A673 (cell line): ENCODE results near the gene RELN. TPM values are rescaled to one million over a fixed set of nuclear protein-coding genes. Genes with fewer than 3 reads are reported as not detected.

Source experiments
- BruUV-seq: library from RNA; stranded (reverse); fragments of 400-500 nt; replicated peaks from 2 replicates; lab custom pipeline; 2021; lab: Mats Ljungman, UMichigan
- CTCF ChIA-PET: fragments of 300-600 bp; sonication (Branson Sonifier 250); formaldehyde crosslinking; loops from one replicate; lab custom pipeline; 2022; ENCODE audit warnings: antibody characterized with exemption; lab: Charles Lee
- POLR2A ChIA-PET: fragments of 300-600 bp; sonication (Branson Sonifier 250); formaldehyde crosslinking; loops from one replicate; lab custom pipeline; 2022; ENCODE audit warnings: antibody characterized with exemption; ENCODE audit not compliant: low non-redundant PET; lab: Charles Lee
- DNase-seq: peaks from one replicate; pipeline ENCODE4 v3.0.0-alpha.2; 2015; ENCODE audit warnings: low spot score
- H3K27ac ChIP-seq: fragments of 200-600 bp; sonication (generic); 2 replicates; pipeline ENCODE4 v1.5.1; 2016; ENCODE audit warnings: mixed run types, low read depth, mild to moderate bottlenecking, mixed read lengths, antibody characterized with exemption, low read length; ENCODE audit not compliant: poor library complexity, severe bottlenecking
- H3K27me3 ChIP-seq: fragments of 200-600 bp; sonication (generic); replicated peaks from 2 replicates; pipeline ENCODE4 v1.6.1; 2017; ENCODE audit warnings: mixed run types, low read depth, mild to moderate bottlenecking, mixed read lengths, antibody characterized with exemption, low read length; ENCODE audit not compliant: insufficient read depth, poor library complexity
- H3K36me3 ChIP-seq: fragments of 200-600 bp; sonication (generic); 2 replicates; pipeline ENCODE4 v1.6.1; 2016; ENCODE audit warnings: mixed run types, mild to moderate bottlenecking, mixed read lengths, antibody characterized with exemption, low read length; ENCODE audit not compliant: insufficient read depth, poor library complexity, severe bottlenecking
- H3K4me1 ChIP-seq: fragments of 200-600 bp; sonication (generic); 2 replicates; pipeline ENCODE4 v1.6.1; 2017; ENCODE audit warnings: mixed run types, mild to moderate bottlenecking, mixed read lengths, antibody characterized with exemption, low read length; ENCODE audit not compliant: insufficient read depth, poor library complexity, severe bottlenecking
- H3K4me3 ChIP-seq: fragments of 200-600 bp; sonication (generic); 2 replicates; pipeline ENCODE4 v1.5.1; 2016; ENCODE audit warnings: low read depth, mixed run types, mild to moderate bottlenecking, mixed read lengths, low read length; ENCODE audit not compliant: poor library complexity, severe bottlenecking
- H3K9me3 ChIP-seq: fragments of 200-600 bp; sonication (generic); 2 replicates; pipeline ENCODE4 v1.6.1; 2016; ENCODE audit warnings: mixed run types, low read depth, mild to moderate bottlenecking, mixed read lengths, antibody characterized with exemption, low read length; ENCODE audit not compliant: poor library complexity, severe bottlenecking
- CTCF ChIP-seq: fragments of 300-800, 200-600 bp; sonication (generic); conservative IDR thresholded peaks from 2 replicates; pipeline ENCODE4 v1.5.1; 2017; ENCODE audit warnings: low read depth, mild to moderate bottlenecking, antibody characterized with exemption, low read length, moderate library complexity, mixed read lengths
- EZH2 ChIP-seq: fragments of 200-600 bp; sonication (generic); IDR thresholded peaks from 2 replicates; pipeline ENCODE4 v1.6.1; 2017; ENCODE audit warnings: borderline replicate concordance, low read depth, mild to moderate bottlenecking, mixed read lengths, antibody characterized with exemption, low read length; ENCODE audit not compliant: poor library complexity, severe bottlenecking
- intact Hi-C: fragments of 100-400 bp; cut with micrococcal nuclease; formaldehyde crosslinking; loops from one replicate; pipeline ENCODE4 v1.10.0; 2022; ENCODE audit not compliant: unreplicated experiment
- total RNA-seq: library from RNA; stranded (reverse); gene quantifications from 2 replicates; pipeline ENCODE4 v1.2.3, GENCODE V29; 2021

RELN gene
- total RNA-seq, 1 experiment from 2014 or later: not detected

GRCh38 chr7:103698064-103698463, 291.4 kb downstream of the RELN start:
- no TSS peak for BruUV-seq

GRCh38 chr7:103695521-103695920, 293.9 kb downstream of the RELN start:
- no peak for TF ChIP-seq EZH2
- no peaks in the 10 kb centered on the region for H3K4me1 ChIP-seq
- H3K36me3 ChIP-seq: no peaks in the 10 kb centered on the region
- peaks cover 43% of the 10 kb centered on the region for H3K27me3 ChIP-seq
- H3K9me3 ChIP-seq: no peaks in the 10 kb centered on the region
- H3K4me3 ChIP-seq: no peak overlapping the region
- POLR2A ChIA-PET: no interaction called here
- CTCF ChIA-PET: no interaction called here
- intact Hi-C loops: no loop called here
- no TSS peak for BruUV-seq
- no peak for DNase-seq
- no peak overlapping the region for H3K27ac ChIP-seq

More at GRCh38 chr7:103698064-103698463, 291.4 kb downstream of the RELN start:
- TF ChIP-seq EZH2 (no peak), CTCF (no peak)
- Histone ChIP-seq H3K27ac (no peak overlapping the region), H3K27me3 (peaks cover 59% of the 10 kb centered on the region), H3K4me1 (no peaks in the 10 kb centered on the region), H3K9me3 (no peaks in the 10 kb centered on the region), H3K4me3 (no peak overlapping the region), H3K36me3 (no peaks in the 10 kb centered on the region)
- DNase-seq: no peak
- ChIA-PET CTCF (no interaction called here), POLR2A (no interaction called here)
- intact Hi-C loops: no loop called here

- no peak for DNase-seq
- TF ChIP-seq EZH2 (no peak), CTCF (no peak)
- intact Hi-C loops: no loop called here
- ChIA-PET POLR2A (no interaction called here), CTCF (no interaction called here)
- Histone ChIP-seq H3K27me3 (peaks cover 32% of the 10 kb centered on the region), H3K9me3 (no peaks in the 10 kb centered on the region), H3K27ac (no peak overlapping the region), H3K4me3 (no peak overlapping the region), H3K4me1 (no peaks in the 10 kb centered on the region), H3K36me3 (no peaks in the 10 kb centered on the region)
- no TSS peak for BruUV-seq
These were observed 295.2 kb downstream of the RELN start for GRCh38 chr7:103694304-103694703.

- no peak for DNase-seq
- no peaks in the 10 kb centered on the region for H3K4me1 ChIP-seq
- no peak overlapping the region for H3K4me3 ChIP-seq
- CTCF ChIA-PET: no interaction called here
- H3K36me3 ChIP-seq: no peaks in the 10 kb centered on the region
- H3K9me3 ChIP-seq: no peaks in the 10 kb centered on the region
- intact Hi-C loops: no loop called here
- H3K27me3 ChIP-seq: peaks cover 34% of the 10 kb centered on the region
- no peak for TF ChIP-seq EZH2
- TF ChIP-seq CTCF: no peak
- no peak overlapping the region for H3K27ac ChIP-seq
- no TSS peak for BruUV-seq
- POLR2A ChIA-PET: no interaction called here
These were observed 298.2 kb downstream of the RELN start for GRCh38 chr7:103691291-103691690.
